ENCODE measurements around the gene ZNF836. TPM values are rescaled to one million over a fixed set of nuclear protein-coding genes. Genes with fewer than 3 reads are reported as not detected.

The ZNF836 gene
- total RNA-seq, 4 donors from 2014 or later, result 15.3 to 35.3 (median 24.7) TPM

- intact Hi-C loops (cut with DNase I; ENCODE audit: low total_unique reads), result no loop called here
- no peak overlapping the region for H3K4me3 ChIP-seq (ENCODE audit: low read depth, poor library complexity, severe bottlenecking)
- DNase-seq (ENCODE audit: low spot score in 2 of 2), result no peak
- 86 to 96% methylated on average over 1 of the region's 1 CpG for WGBS, 2 donors
- TF ChIP-seq POLR2A (IDR thresholded peaks at IDR 0.05), result no peak
- no peak for TF ChIP-seq CTCF (IDR thresholded peaks at IDR 0.05)
Measured at GRCh38 chr19:52172347-52172746, 926 bp upstream of the ZNF836 start.

GRCh38 chr19:52170863-52171320, 529 bp downstream of the ZNF836 start:
- peak in 1 of 2 donors; percentile 86 for DNase-seq (ENCODE audit: low spot score in 2 of 2)
- intact Hi-C loops (cut with DNase I; ENCODE audit: low total_unique reads), result no loop called here
- 0 to 1% methylated on average over 22 of the region's 22 CpGs for WGBS, 2 donors
- H3K4me3 ChIP-seq (ENCODE audit: low read depth, poor library complexity, severe bottlenecking), result peak overlapping the region; percentile 85
- TF ChIP-seq CTCF (IDR thresholded peaks at IDR 0.05) (no peak), POLR2A (IDR thresholded peaks at IDR 0.05) (no peak)

GRCh38 chr19:52170304-52170703, 1.1 kb downstream of the ZNF836 start:
- intact Hi-C loops (cut with DNase I; ENCODE audit: low total_unique reads), result no loop called here
- 1 to 7% methylated on average over 5 of the region's 5 CpGs for WGBS, 2 donors
- TF ChIP-seq CTCF (IDR thresholded peaks at IDR 0.05), result no peak
- TF ChIP-seq POLR2A (IDR thresholded peaks at IDR 0.05), result no peak
- DNase-seq (ENCODE audit: low spot score in 2 of 2), result no peak
- H3K4me3 ChIP-seq (ENCODE audit: low read depth, poor library complexity, severe bottlenecking), result peak overlapping the region; percentile 85

GRCh38 chr19:52155596-52156359, 15.6 kb downstream of the ZNF836 start:
- intact Hi-C loops (cut with DNase I; ENCODE audit: low total_unique reads), result no loop called here
- no peak overlapping the region for H3K4me3 ChIP-seq (ENCODE audit: low read depth, poor library complexity, severe bottlenecking)

DNA sequence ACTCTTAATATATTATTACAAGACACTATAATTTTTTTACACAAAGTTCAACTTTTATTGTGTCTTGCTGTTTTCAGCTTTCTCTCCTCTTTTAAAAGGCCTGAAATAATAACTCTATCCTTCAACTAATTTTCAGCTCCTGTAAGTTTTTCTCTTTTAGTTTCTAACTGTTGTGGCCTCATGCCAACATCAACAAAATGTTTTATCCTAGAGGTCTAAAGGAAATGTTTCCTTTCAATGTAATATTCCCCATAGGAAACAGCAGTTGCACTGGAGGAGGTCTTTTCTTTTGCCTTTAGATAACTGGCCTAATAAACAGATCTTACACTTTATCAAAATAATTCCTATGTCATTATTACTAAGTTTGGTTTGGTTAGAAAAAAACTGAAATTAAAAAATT, 23.2 kb downstream of the ZNF836 start:
- no peak for TF ChIP-seq POLR2A (IDR thresholded peaks at IDR 0.05)
- no peak for TF ChIP-seq CTCF (IDR thresholded peaks at IDR 0.05)
- DNase-seq (ENCODE audit: low spot score in 2 of 2), result no peak
- intact Hi-C loops (cut with DNase I; ENCODE audit: low total_unique reads), result no loop called here
- H3K4me3 ChIP-seq (ENCODE audit: low read depth, poor library complexity, severe bottlenecking), result no peak overlapping the region

More at GRCh38 chr19:52155596-52156359, 15.6 kb downstream of the ZNF836 start:
- TF ChIP-seq POLR2A (IDR thresholded peaks at IDR 0.05) (no peak), CTCF (IDR thresholded peaks at IDR 0.05) (no peak)
- DNase-seq (ENCODE audit: low spot score in 2 of 2), result no peak
- 97 to 98% methylated on average over 15 of the region's 15 CpGs for WGBS, 2 donors
